Ishikawa (cell line): ENCODE results near the gene DYNC1H1.

Source experiments
- CEBPB ChIP-seq: IDR thresholded peaks from 2 replicates; pipeline ENCODE4 v1.6.1; 2012
- CREB1 ChIP-seq: IDR thresholded peaks from 2 replicates; pipeline ENCODE4 v1.6.1; 2012; ENCODE audit warnings: low read depth
- EGR1 ChIP-seq: IDR thresholded peaks from 2 replicates; pipeline ENCODE4 v1.6.1; 2012
- EP300 ChIP-seq: IDR thresholded peaks from 2 replicates; pipeline ENCODE4 v1.6.1; 2012; ENCODE audit warnings: borderline replicate concordance
- FOXM1 ChIP-seq: IDR thresholded peaks from 2 replicates; pipeline ENCODE4 v1.6.1; 2012; ENCODE audit warnings: low read depth, borderline replicate concordance
- MAX ChIP-seq: IDR thresholded peaks from 2 replicates; pipeline ENCODE4 v1.6.1; 2012
- NFIC ChIP-seq: IDR thresholded peaks from 2 replicates; pipeline ENCODE4 v1.6.1; 2012
- RAD21 ChIP-seq: IDR thresholded peaks from 2 replicates; pipeline ENCODE4 v1.6.1; 2012; ENCODE audit warnings: low read depth
- REST ChIP-seq: IDR thresholded peaks from 2 replicates; pipeline ENCODE4 v1.6.1; 2012; ENCODE audit warnings: low read depth, mild to moderate bottlenecking
- TAF1 ChIP-seq: IDR thresholded peaks from 2 replicates; pipeline ENCODE4 v1.6.1; 2012; ENCODE audit warnings: low read depth, mild to moderate bottlenecking
- TCF12 ChIP-seq: IDR thresholded peaks from 2 replicates; pipeline ENCODE4 v1.6.1; 2012; ENCODE audit warnings: low read depth
- TEAD4 ChIP-seq: IDR thresholded peaks from 2 replicates; pipeline ENCODE4 v1.6.1; 2012
- USF1 ChIP-seq: IDR thresholded peaks from 2 replicates; pipeline ENCODE4 v1.6.1; 2012
- YY1 ChIP-seq: IDR thresholded peaks from 2 replicates; pipeline ENCODE4 v1.6.1; 2012; ENCODE audit warnings: low read depth
- ZBTB7A ChIP-seq: IDR thresholded peaks from 2 replicates; pipeline ENCODE4 v1.6.1; 2012; ENCODE audit warnings: low read depth

Gene DYNC1H1

GRCh38 chr14:101950100-101950499, 14.3 kb upstream of the DYNC1H1 start:
- no peak for TF ChIP-seq RAD21
- TF ChIP-seq TAF1 = no peak
- no peak for TF ChIP-seq EP300
- no peak for TF ChIP-seq CREB1
- no peak for TF ChIP-seq TCF12
- no peak for TF ChIP-seq CEBPB
- TF ChIP-seq ZBTB7A = no peak
- TF ChIP-seq TEAD4 = no peak
- TF ChIP-seq REST = no peak
- TF ChIP-seq USF1 = no peak
- no peak for TF ChIP-seq NFIC
- no peak for TF ChIP-seq EGR1
- no peak for TF ChIP-seq MAX
- TF ChIP-seq FOXM1 = no peak

- no peak for TF ChIP-seq YY1
- TF ChIP-seq MAX = no peak
Observed at GRCh38 chr14:101950516-101951215, 13.7 kb upstream of the DYNC1H1 start.

- TF ChIP-seq USF1 (no peak), EP300 (no peak), TCF12 (no peak), YY1 (no peak), CREB1 (no peak), REST (no peak), CEBPB (no peak), TEAD4 (no peak)
Observed at GRCh38 chr14:101953151-101953550, 11.2 kb upstream of the DYNC1H1 start.

GRCh38 chr14:101954501-101954900, 9.9 kb upstream of the DYNC1H1 start:
- TF ChIP-seq EGR1 (no peak), CREB1 (no peak)

- no peak for TF ChIP-seq TEAD4
- no peak for TF ChIP-seq EP300
- no peak for TF ChIP-seq TCF12
- no peak for TF ChIP-seq EGR1
- no peak for TF ChIP-seq NFIC
- TF ChIP-seq MAX = no peak
Observed at GRCh38 chr14:101955695-101956161, 8.6 kb upstream of the DYNC1H1 start.

- TF ChIP-seq FOXM1 (no peak), NFIC (no peak), ZBTB7A (no peak), TAF1 (no peak), MAX (no peak), EGR1 (no peak), CEBPB (no peak), REST (no peak), TCF12 (no peak), TEAD4 (no peak), RAD21 (no peak), USF1 (no peak), EP300 (no peak), CREB1 (no peak), YY1 (no peak)
Observed at GRCh38 chr14:101956179-101956885, 8.0 kb upstream of the DYNC1H1 start.
